IPS-20b (cell line): ENCODE measurements around the gene CAMKK1.

Experiments
- H3K27ac ChIP-seq: one replicate; pipeline ENCODE4 v1.5.1; 2013; ENCODE audit warnings: low read length
- H3K27me3 ChIP-seq: 2 replicates; pipeline ENCODE4 v1.6.1; 2013; ENCODE audit warnings: mild to moderate bottlenecking, low read length, inconsistent platforms; ENCODE audit not compliant: insufficient read depth
- H3K36me3 ChIP-seq: 2 replicates; pipeline ENCODE4 v1.6.1; 2013; ENCODE audit warnings: low read depth, mild to moderate bottlenecking, inconsistent platforms, low read length, moderate library complexity; ENCODE audit not compliant: insufficient read depth
- H3K4me1 ChIP-seq: 2 replicates; pipeline ENCODE4 v1.6.1; 2013; ENCODE audit warnings: mild to moderate bottlenecking, control low read depth, inconsistent platforms, low read length, moderate library complexity; ENCODE audit not compliant: insufficient read depth
- H3K4me3 ChIP-seq: 2 replicates; pipeline ENCODE4 v1.5.1; 2013; ENCODE audit warnings: mild to moderate bottlenecking, low read length, inconsistent platforms
- H3K9ac ChIP-seq: 2 replicates; pipeline ENCODE4 v1.6.1; 2013; ENCODE audit warnings: low read depth, mild to moderate bottlenecking, inconsistent platforms, low read length, moderate library complexity
- H3K9me3 ChIP-seq: 2 replicates; pipeline ENCODE4 v1.6.1; 2013; ENCODE audit warnings: mild to moderate bottlenecking, low read depth, low read length, inconsistent platforms; ENCODE audit not compliant: insufficient read depth

CAMKK1 gene

GRCh38 chr17:3828852-3829232 lies 64.0 kb downstream of the CAMKK1 start:
- no peak overlapping the region for H3K27ac ChIP-seq
- H3K36me3 ChIP-seq, result peaks cover 69% of the 10 kb centered on the region

DNA sequence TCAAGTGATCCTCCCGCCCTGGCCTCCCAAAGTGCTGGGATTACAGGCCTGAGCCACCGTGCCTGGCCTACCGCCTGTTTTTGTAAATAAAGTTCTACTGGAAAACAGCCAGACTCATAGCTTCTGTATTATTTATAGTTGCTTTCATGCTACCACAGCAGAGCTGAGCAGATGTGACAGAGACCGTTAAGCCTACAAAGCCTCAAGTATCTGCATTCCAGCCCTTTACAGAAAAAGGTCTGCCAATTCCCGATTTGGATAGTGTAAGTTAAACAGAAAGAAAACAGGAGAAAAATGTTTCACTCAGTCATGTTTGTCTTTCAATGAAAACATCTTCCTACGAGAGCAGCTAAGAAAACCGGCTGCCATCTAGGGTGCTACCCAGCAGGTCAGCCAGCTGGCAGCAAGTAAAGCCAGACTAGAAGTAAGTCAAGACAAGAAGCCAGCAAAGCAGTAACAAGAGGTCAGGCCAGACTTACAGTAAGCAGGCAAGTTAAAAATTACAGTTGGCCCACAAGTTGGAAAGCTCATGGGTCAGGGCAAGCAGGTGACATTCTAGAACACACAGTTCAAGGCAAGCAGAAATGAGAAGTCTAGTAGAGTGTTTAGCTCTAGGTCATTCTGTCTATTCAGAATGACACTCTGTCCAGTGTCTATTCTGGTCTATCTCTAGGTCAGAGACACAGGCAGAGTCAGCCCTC lies 64.6 kb downstream of the CAMKK1 start:
- no peaks in the 10 kb centered on the region for H3K4me1 ChIP-seq
- no peak overlapping the region for H3K27ac ChIP-seq
- H3K9ac ChIP-seq, result no peak overlapping the region
- no peaks in the 10 kb centered on the region for H3K27me3 ChIP-seq
- no peak overlapping the region for H3K4me3 ChIP-seq
- no peaks in the 10 kb centered on the region for H3K9me3 ChIP-seq
- H3K36me3 ChIP-seq, result peaks cover 68% of the 10 kb centered on the region

More at GRCh38 chr17:3828852-3829232, 64.0 kb downstream of the CAMKK1 start:
- no peaks in the 10 kb centered on the region for H3K9me3 ChIP-seq
- H3K9ac ChIP-seq, result no peak overlapping the region
- H3K27me3 ChIP-seq, result no peaks in the 10 kb centered on the region
- no peaks in the 10 kb centered on the region for H3K4me1 ChIP-seq
- no peak overlapping the region for H3K4me3 ChIP-seq

GRCh38 chr17:3827124-3827773 lies 65.6 kb downstream of the CAMKK1 start:
- H3K36me3 ChIP-seq, result peaks cover 69% of the 10 kb centered on the region
- no peak overlapping the region for H3K27ac ChIP-seq
- H3K4me1 ChIP-seq, result no peaks in the 10 kb centered on the region
- H3K4me3 ChIP-seq, result no peak overlapping the region
- no peaks in the 10 kb centered on the region for H3K9me3 ChIP-seq
- H3K27me3 ChIP-seq, result no peaks in the 10 kb centered on the region
- no peak overlapping the region for H3K9ac ChIP-seq

DNA sequence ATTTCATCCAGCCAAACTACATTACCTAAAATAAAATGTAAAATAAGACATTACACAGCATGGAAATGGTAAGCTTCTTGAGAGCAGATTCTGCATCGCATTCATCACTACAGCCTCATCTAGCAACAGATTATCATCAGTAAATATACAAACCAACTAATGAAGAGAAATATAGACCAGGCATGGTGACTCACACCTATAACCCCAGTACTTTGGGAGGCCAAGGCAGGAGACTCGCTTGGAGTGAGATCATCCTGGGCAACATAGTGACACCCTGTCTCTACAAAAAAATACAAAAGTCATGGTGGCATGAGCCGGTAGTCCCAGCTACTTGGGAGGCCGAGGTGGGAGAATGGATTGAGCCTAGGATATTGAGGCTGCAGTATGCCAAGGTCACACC lies 66.7 kb downstream of the CAMKK1 start:
- no peaks in the 10 kb centered on the region for H3K27me3 ChIP-seq
- peaks cover 79% of the 10 kb centered on the region for H3K36me3 ChIP-seq
- no peak overlapping the region for H3K9ac ChIP-seq
- no peak overlapping the region for H3K27ac ChIP-seq
- no peak overlapping the region for H3K4me3 ChIP-seq
- H3K9me3 ChIP-seq, result no peaks in the 10 kb centered on the region
- no peaks in the 10 kb centered on the region for H3K4me1 ChIP-seq

GRCh38 chr17:3821101-3821500 lies 71.8 kb downstream of the CAMKK1 start:
- Histone ChIP-seq H3K9ac (no peak overlapping the region), H3K27ac (no peak overlapping the region), H3K4me1 (no peaks in the 10 kb centered on the region), H3K9me3 (no peaks in the 10 kb centered on the region), H3K4me3 (no peak overlapping the region), H3K27me3 (no peaks in the 10 kb centered on the region), H3K36me3 (peaks cover 95% of the 10 kb centered on the region)

DNA sequence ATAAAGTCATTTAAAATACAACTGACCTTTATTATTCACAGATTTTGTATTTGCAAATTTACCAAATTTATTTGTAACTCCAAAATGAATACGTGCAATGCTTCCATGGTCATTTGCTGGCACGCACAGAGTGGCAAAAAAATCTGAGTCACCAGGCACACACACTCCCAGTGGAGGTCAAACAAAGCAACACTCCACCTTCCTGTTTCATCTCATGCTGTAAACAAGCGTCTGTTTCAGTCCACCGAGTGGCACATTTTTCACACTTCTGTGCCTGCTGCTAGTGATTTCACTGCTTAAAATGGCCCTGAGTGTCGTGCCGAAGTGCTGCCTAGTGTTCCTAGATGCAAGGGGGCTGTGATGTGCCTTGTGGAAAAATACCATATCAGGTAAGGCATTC lies 74.1 kb downstream of the CAMKK1 start:
- Histone ChIP-seq H3K4me3 (no peak overlapping the region), H3K4me1 (no peaks in the 10 kb centered on the region), H3K9me3 (no peaks in the 10 kb centered on the region), H3K36me3 (peaks cover 95% of the 10 kb centered on the region), H3K27me3 (no peaks in the 10 kb centered on the region), H3K9ac (no peak overlapping the region), H3K27ac (no peak overlapping the region)

DNA sequence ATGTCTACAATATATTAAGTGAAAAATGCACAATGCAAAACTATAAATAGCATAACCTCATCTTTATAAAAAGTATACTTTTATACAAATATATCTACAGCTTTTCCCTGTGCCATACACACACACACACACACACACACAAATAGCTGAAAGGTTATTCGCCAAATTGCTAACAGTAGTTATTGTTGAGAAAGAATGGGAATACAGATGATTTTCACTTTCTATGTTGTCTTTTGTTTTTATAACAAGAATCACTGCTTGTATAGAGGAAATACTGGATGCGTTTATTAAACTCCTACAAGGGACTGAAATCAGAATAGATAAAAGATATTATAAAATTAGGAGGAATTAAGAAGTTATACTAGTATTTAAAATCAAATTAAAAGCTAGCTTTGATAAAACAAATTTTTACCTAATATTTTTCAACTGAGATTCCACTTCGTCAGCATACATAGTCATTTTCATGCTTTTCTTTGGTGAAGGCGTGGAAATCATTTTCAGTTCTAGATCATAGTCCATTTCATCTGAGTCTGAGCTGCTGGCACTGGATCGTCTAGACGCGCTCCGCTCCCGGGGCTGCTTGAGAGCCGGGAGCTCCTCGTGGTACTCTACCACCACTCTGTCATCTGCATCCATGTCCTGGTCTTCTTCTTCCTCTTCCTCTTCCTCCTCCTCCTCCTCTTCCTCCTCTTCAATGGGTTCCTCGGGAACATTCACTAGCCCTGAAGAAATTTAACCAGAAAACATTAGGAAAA lies 74.8 kb downstream of the CAMKK1 start:
- Histone ChIP-seq H3K27ac (no peak overlapping the region), H3K9ac (no peak overlapping the region), H3K27me3 (no peaks in the 10 kb centered on the region), H3K4me3 (no peak overlapping the region), H3K36me3 (peaks cover 98% of the 10 kb centered on the region), H3K4me1 (no peaks in the 10 kb centered on the region), H3K9me3 (no peaks in the 10 kb centered on the region)

GRCh38 chr17:3815925-3816324 lies 76.9 kb downstream of the CAMKK1 start:
- Histone ChIP-seq H3K27ac (no peak overlapping the region), H3K27me3 (no peaks in the 10 kb centered on the region), H3K36me3 (peaks cover 100% of the 10 kb centered on the region), H3K9me3 (no peaks in the 10 kb centered on the region), H3K4me3 (no peak overlapping the region), H3K4me1 (no peaks in the 10 kb centered on the region), H3K9ac (no peak overlapping the region)

- Histone ChIP-seq H3K27ac (no peak overlapping the region), H3K9me3 (no peaks in the 10 kb centered on the region), H3K9ac (no peak overlapping the region), H3K36me3 (peaks cover 100% of the 10 kb centered on the region), H3K27me3 (no peaks in the 10 kb centered on the region), H3K4me1 (no peaks in the 10 kb centered on the region), H3K4me3 (no peak overlapping the region)
These were observed 77.7 kb downstream of the CAMKK1 start for GRCh38 chr17:3815122-3815521.

DNA sequence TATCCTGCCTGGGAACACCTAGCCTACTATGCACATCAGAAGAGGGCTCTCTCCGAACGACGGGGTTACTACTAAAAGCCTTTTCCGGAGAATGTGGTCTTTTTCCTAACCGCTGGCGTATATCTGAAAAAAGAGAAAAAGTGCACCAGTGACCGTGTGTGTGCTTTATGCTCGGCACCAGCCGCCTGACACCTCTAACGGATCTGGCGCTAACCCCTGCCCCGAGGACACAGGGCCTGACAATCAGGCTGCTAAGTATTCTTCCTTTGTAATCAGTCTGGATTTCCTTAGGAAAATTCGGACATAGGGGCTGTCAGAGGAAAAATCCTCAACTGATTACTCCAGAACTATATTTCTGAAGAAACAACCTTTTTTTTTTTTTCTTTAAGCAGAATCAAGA lies 78.5 kb downstream of the CAMKK1 start:
- H3K27ac ChIP-seq, result no peak overlapping the region
- H3K4me1 ChIP-seq, result no peaks in the 10 kb centered on the region
- no peaks in the 10 kb centered on the region for H3K9me3 ChIP-seq
- no peak overlapping the region for H3K9ac ChIP-seq
- H3K27me3 ChIP-seq, result no peaks in the 10 kb centered on the region
- no peak overlapping the region for H3K4me3 ChIP-seq
- peaks cover 97% of the 10 kb centered on the region for H3K36me3 ChIP-seq

GRCh38 chr17:3813171-3813570 lies 79.7 kb downstream of the CAMKK1 start:
- Histone ChIP-seq H3K9ac (no peak overlapping the region), H3K4me1 (no peaks in the 10 kb centered on the region), H3K4me3 (no peak overlapping the region), H3K9me3 (no peaks in the 10 kb centered on the region), H3K27me3 (no peaks in the 10 kb centered on the region), H3K27ac (no peak overlapping the region), H3K36me3 (peaks cover 97% of the 10 kb centered on the region)

- H3K4me3 ChIP-seq, result no peak overlapping the region
- no peak overlapping the region for H3K9ac ChIP-seq
- H3K9me3 ChIP-seq, result no peaks in the 10 kb centered on the region
- H3K4me1 ChIP-seq, result no peaks in the 10 kb centered on the region
- H3K36me3 ChIP-seq, result peaks cover 97% of the 10 kb centered on the region
- no peak overlapping the region for H3K27ac ChIP-seq
- H3K27me3 ChIP-seq, result no peaks in the 10 kb centered on the region
These were observed 80.1 kb downstream of the CAMKK1 start for GRCh38 chr17:3812771-3813170.
